Astrocyte (in vitro differentiated cells and primary cell): ENCODE data around the gene SMR3B. TPM values are rescaled to one million over a fixed set of nuclear protein-coding genes. Genes with fewer than 3 reads are reported as not detected.

Experiments
- DNase-seq: peaks from one replicate; pipeline ENCODE4 v3.0.0-alpha.2; 2010; ENCODE audit warnings: low read depth
- FAIRE-seq: peaks from 2 replicates; lab custom pipeline; 2011; peaks lifted over from hg19 to GRCh38; lab: Jason Lieb, UNC
- H2AFZ ChIP-seq: 2 replicates; pipeline ENCODE4 v1.6.0; 2012; ENCODE audit warnings: low read depth, low read length, inconsistent platforms
- H3K27ac ChIP-seq: 2 replicates; pipeline ENCODE4 v1.5.1; 2011; ENCODE audit warnings: low read depth, low read length, inconsistent platforms
- H3K27me3 ChIP-seq: 2 replicates; pipeline ENCODE4 v1.6.0; 2011; ENCODE audit warnings: low read length, inconsistent platforms; ENCODE audit not compliant: insufficient read depth
- H3K36me3 ChIP-seq: 2 replicates; pipeline ENCODE4 v1.5.1; 2011; ENCODE audit warnings: low read length, inconsistent platforms; ENCODE audit not compliant: insufficient read depth
- H3K4me1 ChIP-seq: 2 replicates; pipeline ENCODE4 v1.5.1; 2011; ENCODE audit warnings: low read length, inconsistent platforms; ENCODE audit not compliant: insufficient read depth
- H3K4me2 ChIP-seq: 2 replicates; pipeline ENCODE4 v1.6.0; 2012; ENCODE audit warnings: low read length, inconsistent platforms
- H3K4me3 ChIP-seq: 2 replicates; pipeline ENCODE4 v1.5.1; 2011; ENCODE audit warnings: low read depth, mild to moderate bottlenecking, low read length, inconsistent platforms; ENCODE audit not compliant: insufficient read depth
- H3K79me2 ChIP-seq: 2 replicates; pipeline ENCODE4 v1.6.0; 2012; ENCODE audit warnings: mild to moderate bottlenecking, low read length, inconsistent platforms; ENCODE audit not compliant: insufficient read depth
- H3K9ac ChIP-seq: 2 replicates; pipeline ENCODE4 v1.6.0; 2012; ENCODE audit warnings: mild to moderate bottlenecking, low read length, inconsistent platforms
- H3K9me3 ChIP-seq: 2 replicates; pipeline ENCODE4 v1.5.1; 2012; ENCODE audit warnings: low read depth, mild to moderate bottlenecking, low read length, inconsistent platforms; ENCODE audit not compliant: insufficient read depth
- H4K20me1 ChIP-seq: 2 replicates; pipeline ENCODE4 v1.6.0; 2012; ENCODE audit warnings: low read length, inconsistent platforms; ENCODE audit not compliant: insufficient read depth
- H3K27ac Mint-ChIP-seq: one replicate; pipeline ENCODE4 v1.8.0; 2021; ENCODE audit warnings: mild to moderate bottlenecking, mixed read lengths; ENCODE audit not compliant: unreplicated experiment
- H3K27me3 Mint-ChIP-seq: one replicate; pipeline ENCODE4 v1.8.0; 2021; ENCODE audit warnings: low read depth, mixed read lengths; ENCODE audit not compliant: unreplicated experiment
- H3K36me3 Mint-ChIP-seq: one replicate; pipeline ENCODE4 v1.8.0; 2021; ENCODE audit warnings: low read depth, mixed read lengths; ENCODE audit not compliant: unreplicated experiment
- H3K4me1 Mint-ChIP-seq: one replicate; pipeline ENCODE4 v1.8.0; 2021; ENCODE audit warnings: low read depth, mixed read lengths; ENCODE audit not compliant: unreplicated experiment
- H3K4me3 Mint-ChIP-seq: one replicate; pipeline ENCODE4 v1.8.0; 2021; ENCODE audit warnings: mild to moderate bottlenecking, moderate library complexity, mixed read lengths; ENCODE audit not compliant: unreplicated experiment
- H3K9me3 Mint-ChIP-seq: one replicate; pipeline ENCODE4 v1.8.0; 2021; ENCODE audit warnings: mild to moderate bottlenecking, mixed read lengths; ENCODE audit not compliant: unreplicated experiment
- EZH2 ChIP-seq: IDR thresholded peaks from 2 replicates; pipeline ENCODE4 v1.6.1; 2012; ENCODE audit warnings: mild to moderate bottlenecking, low read length, inconsistent platforms; ENCODE audit not compliant: insufficient read depth
- total RNA-seq: library from RNA; stranded (reverse); gene quantifications from 2 replicates; pipeline ENCODE4 v1.2.1, GENCODE V29; 2021
- TF ChIP-seq, protein P1 (sequence below): IDR thresholded peaks from 2 replicates; pipeline ENCODE4 v1.5.1; 2011; ENCODE audit warnings: low read depth, mild to moderate bottlenecking, inconsistent platforms, low read length, moderate library complexity; ENCODE audit not compliant: insufficient read depth

SMR3B gene
- total RNA-seq, 1 donor from 2014 or later, result not detected

GRCh38 chr4:70337886-70338420, 45.0 kb upstream of the SMR3B start:
- TF ChIP-seq EZH2, result no peak
- TF ChIP-seq, protein P1, sequence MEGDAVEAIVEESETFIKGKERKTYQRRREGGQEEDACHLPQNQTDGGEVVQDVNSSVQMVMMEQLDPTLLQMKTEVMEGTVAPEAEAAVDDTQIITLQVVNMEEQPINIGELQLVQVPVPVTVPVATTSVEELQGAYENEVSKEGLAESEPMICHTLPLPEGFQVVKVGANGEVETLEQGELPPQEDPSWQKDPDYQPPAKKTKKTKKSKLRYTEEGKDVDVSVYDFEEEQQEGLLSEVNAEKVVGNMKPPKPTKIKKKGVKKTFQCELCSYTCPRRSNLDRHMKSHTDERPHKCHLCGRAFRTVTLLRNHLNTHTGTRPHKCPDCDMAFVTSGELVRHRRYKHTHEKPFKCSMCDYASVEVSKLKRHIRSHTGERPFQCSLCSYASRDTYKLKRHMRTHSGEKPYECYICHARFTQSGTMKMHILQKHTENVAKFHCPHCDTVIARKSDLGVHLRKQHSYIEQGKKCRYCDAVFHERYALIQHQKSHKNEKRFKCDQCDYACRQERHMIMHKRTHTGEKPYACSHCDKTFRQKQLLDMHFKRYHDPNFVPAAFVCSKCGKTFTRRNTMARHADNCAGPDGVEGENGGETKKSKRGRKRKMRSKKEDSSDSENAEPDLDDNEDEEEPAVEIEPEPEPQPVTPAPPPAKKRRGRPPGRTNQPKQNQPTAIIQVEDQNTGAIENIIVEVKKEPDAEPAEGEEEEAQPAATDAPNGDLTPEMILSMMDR, result no peak
- no peak for DNase-seq
- Histone ChIP-seq H3K27ac (no peak overlapping the region), H3K79me2 (no peaks in the 10 kb centered on the region), H2AFZ (no peak overlapping the region), H3K4me3 (no peak overlapping the region), H3K4me2 (no peak overlapping the region), H3K27me3 (no peaks in the 10 kb centered on the region), H3K36me3 (no peaks in the 10 kb centered on the region), H3K9me3 (no peaks in the 10 kb centered on the region), H3K9ac (no peak overlapping the region), H4K20me1 (no peaks in the 10 kb centered on the region), H3K4me1 (no peaks in the 10 kb centered on the region)
- H3K27me3 Mint-ChIP-seq, result no peaks in the 10 kb centered on the region
- no peak overlapping the region for H3K4me3 Mint-ChIP-seq
- FAIRE-seq, result no peak
- no peaks in the 10 kb centered on the region for H3K36me3 Mint-ChIP-seq
- H3K27ac Mint-ChIP-seq, result no peak overlapping the region
- no peaks in the 10 kb centered on the region for H3K9me3 Mint-ChIP-seq
- H3K4me1 Mint-ChIP-seq, result no peaks in the 10 kb centered on the region

DNA sequence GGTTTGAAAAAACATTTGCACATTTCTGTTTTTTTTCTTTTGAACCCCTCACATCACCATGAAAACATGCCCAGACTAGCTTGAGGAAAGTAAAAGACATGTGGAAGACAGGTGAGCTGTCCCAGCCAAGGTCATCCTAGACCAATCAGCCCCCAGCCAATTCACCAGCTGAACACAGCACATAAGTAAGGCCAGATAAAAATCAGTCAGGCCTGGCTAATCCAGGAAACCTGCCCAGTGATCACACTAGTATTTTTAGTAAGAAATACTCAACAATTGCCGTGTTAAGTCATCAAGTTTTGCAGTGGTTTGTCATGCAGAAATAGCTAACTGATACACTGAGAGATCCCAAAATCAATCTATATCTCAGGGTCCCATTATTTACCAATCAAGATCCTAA, 26.7 kb upstream of the SMR3B start:
- Histone ChIP-seq H3K4me1 (no peaks in the 10 kb centered on the region), H3K79me2 (no peaks in the 10 kb centered on the region), H3K27ac (no peak overlapping the region), H3K4me3 (no peak overlapping the region), H4K20me1 (no peaks in the 10 kb centered on the region), H3K9ac (no peak overlapping the region), H3K36me3 (no peaks in the 10 kb centered on the region), H3K4me2 (no peak overlapping the region), H3K27me3 (no peaks in the 10 kb centered on the region), H3K9me3 (no peaks in the 10 kb centered on the region), H2AFZ (no peak overlapping the region)
- DNase-seq (no peak), FAIRE-seq (no peak)
- Mint-ChIP-seq H3K9me3 (no peaks in the 10 kb centered on the region), H3K4me1 (peaks cover 1% of the 10 kb centered on the region), H3K27me3 (no peaks in the 10 kb centered on the region), H3K36me3 (no peaks in the 10 kb centered on the region), H3K27ac (no peak overlapping the region), H3K4me3 (no peak overlapping the region)
- TF ChIP-seq EZH2, result no peak
- TF ChIP-seq, protein P1, result no peak

GRCh38 chr4:70359115-70359661, 23.7 kb upstream of the SMR3B start:
- H3K9ac ChIP-seq, result no peak overlapping the region
- H3K4me1 ChIP-seq, result no peaks in the 10 kb centered on the region
- DNase-seq, result no peak
- H3K4me2 ChIP-seq, result no peak overlapping the region
- Mint-ChIP-seq H3K27me3 (no peaks in the 10 kb centered on the region), H3K4me3 (no peak overlapping the region), H3K9me3 (no peaks in the 10 kb centered on the region), H3K27ac (no peak overlapping the region), H3K36me3 (no peaks in the 10 kb centered on the region), H3K4me1 (peaks cover 1% of the 10 kb centered on the region)
- no peaks in the 10 kb centered on the region for H3K27me3 ChIP-seq
- no peaks in the 10 kb centered on the region for H3K36me3 ChIP-seq
- TF ChIP-seq EZH2, result no peak
- TF ChIP-seq, protein P1, result no peak
- no peak overlapping the region for H3K4me3 ChIP-seq
- H3K9me3 ChIP-seq, result no peaks in the 10 kb centered on the region
- H3K79me2 ChIP-seq, result no peaks in the 10 kb centered on the region
- no peak overlapping the region for H3K27ac ChIP-seq
- no peaks in the 10 kb centered on the region for H4K20me1 ChIP-seq
- no peak for FAIRE-seq
- H2AFZ ChIP-seq, result no peak overlapping the region
